ENCODE measurements around the gene MPRIP.

Gene MPRIP

DNA sequence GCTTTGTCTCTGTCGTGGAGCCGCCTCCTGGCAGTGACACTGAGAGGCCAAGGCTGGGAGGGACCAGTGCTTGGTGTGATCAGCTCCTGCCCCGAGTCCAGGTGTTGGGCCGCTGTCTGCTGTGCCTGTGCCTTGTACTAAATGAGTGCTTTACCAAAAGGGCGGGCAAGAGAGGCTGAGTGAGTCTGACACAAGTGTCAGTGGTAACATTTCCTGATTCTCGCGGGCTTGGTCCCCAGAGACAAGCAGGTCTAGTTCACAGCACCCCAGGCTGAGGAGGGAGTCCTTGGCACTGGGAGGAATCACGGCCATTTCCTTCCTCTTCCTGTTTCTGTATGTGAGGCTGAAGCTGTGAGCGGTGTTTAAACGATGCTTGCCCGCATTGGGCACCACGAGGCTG is 133.7 kb downstream of the MPRIP start:
- TF ChIP-seq KLF7 (tag by site-specific recombination; IDR thresholded peaks at IDR 0.05; ENCODE audit: borderline replicate concordance) (no peak), HOXA7 (CRISPR knock-in tag; IDR thresholded peaks at IDR 0.05; ENCODE audit: borderline replicate concordance) (no peak), ZNF404 (tag by site-specific recombination; IDR thresholded peaks at IDR 0.05) (no peak), ZNF146 (tag by site-specific recombination; IDR thresholded peaks at IDR 0.05) (no peak), ZNF157 (tag by site-specific recombination; IDR thresholded peaks at IDR 0.05) (no peak), ZNF394 (tag by site-specific recombination; IDR thresholded peaks at IDR 0.05; ENCODE audit: borderline replicate concordance) (no peak), ZNF529 (tag by site-specific recombination; IDR thresholded peaks at IDR 0.05; ENCODE audit: insufficient replicate concordance) (no peak), ZNF335 (tag by site-specific recombination; conservative IDR thresholded peaks at IDR 0.05) (no peak), ZNF76 (tag by site-specific recombination; IDR thresholded peaks at IDR 0.05; ENCODE audit: borderline replicate concordance, low read depth) (no peak)
- TF ChIP-seq, protein P1, sequence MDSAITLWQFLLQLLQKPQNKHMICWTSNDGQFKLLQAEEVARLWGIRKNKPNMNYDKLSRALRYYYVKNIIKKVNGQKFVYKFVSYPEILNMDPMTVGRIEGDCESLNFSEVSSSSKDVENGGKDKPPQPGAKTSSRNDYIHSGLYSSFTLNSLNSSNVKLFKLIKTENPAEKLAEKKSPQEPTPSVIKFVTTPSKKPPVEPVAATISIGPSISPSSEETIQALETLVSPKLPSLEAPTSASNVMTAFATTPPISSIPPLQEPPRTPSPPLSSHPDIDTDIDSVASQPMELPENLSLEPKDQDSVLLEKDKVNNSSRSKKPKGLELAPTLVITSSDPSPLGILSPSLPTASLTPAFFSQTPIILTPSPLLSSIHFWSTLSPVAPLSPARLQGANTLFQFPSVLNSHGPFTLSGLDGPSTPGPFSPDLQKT (IDR thresholded peaks at IDR 0.05; ENCODE audit: borderline replicate concordance, low read depth, low read length) = no peak
- TF ChIP-seq, protein P2, sequence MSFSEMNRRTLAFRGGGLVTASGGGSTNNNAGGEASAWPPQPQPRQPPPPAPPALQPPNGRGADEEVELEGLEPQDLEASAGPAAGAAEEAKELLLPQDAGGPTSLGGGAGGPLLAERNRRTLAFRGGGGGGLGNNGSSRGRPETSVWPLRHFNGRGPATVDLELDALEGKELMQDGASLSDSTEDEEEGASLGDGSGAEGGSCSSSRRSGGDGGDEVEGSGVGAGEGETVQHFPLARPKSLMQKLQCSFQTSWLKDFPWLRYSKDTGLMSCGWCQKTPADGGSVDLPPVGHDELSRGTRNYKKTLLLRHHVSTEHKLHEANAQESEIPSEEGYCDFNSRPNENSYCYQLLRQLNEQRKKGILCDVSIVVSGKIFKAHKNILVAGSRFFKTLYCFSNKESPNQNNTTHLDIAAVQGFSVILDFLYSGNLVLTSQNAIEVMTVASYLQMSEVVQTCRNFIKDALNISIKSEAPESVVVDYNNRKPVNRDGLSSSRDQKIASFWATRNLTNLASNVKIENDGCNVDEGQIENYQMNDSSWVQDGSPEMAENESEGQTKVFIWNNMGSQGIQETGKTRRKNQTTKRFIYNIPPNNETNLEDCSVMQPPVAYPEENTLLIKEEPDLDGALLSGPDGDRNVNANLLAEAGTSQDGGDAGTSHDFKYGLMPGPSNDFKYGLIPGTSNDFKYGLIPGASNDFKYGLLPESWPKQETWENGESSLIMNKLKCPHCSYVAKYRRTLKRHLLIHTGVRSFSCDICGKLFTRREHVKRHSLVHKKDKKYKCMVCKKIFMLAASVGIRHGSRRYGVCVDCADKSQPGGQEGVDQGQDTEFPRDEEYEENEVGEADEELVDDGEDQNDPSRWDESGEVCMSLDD (tag by site-specific recombination; IDR thresholded peaks at IDR 0.05) = no peak
- Histone ChIP-seq H3K27ac (ENCODE audit: extremely low read depth, low read depth, low read length) (no peak overlapping the region), H3K36me3 (ENCODE audit: control insufficient read depth in 2 of 2, insufficient read depth in 1 of 2, low read length in 2 of 2) (peaks cover 17 to 98% of the 10 kb centered on the region in 2 experiments), H3K4me3 (ENCODE audit: low read depth, low read length) (no peak overlapping the region), H3K4me1 (ENCODE audit: control insufficient read depth, insufficient read depth, low read length) (no peaks in the 10 kb centered on the region), H3K9me3 (ENCODE audit: control insufficient read depth, insufficient read depth, low read depth, low read length) (no peaks in the 10 kb centered on the region)
- CTCF ChIA-PET = no interaction called here
- POLR2A ChIA-PET = no interaction called here

DNA sequence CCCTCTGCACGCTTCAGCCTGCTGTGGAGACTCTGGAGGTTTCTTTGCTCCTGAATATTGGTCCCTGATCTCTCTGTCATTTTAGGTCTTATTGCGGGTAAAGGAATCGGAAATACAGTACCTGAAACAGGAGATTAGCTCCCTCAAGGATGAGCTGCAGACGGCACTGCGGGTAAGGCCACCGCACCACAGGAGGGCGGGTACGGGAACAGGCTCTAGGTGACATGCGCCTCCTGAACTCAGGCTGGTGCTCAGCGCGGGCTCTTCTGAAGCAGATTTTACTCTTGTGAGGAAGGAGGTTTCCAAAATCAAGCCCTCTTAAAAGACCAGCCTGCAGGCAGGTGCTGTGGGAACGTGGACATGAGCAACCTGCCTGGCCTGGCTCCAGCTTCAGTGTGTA is 134.1 kb downstream of the MPRIP start:
- H3K9me3 ChIP-seq (ENCODE audit: control insufficient read depth, insufficient read depth, low read depth, low read length) = no peaks in the 10 kb centered on the region
- no peak for TF ChIP-seq ZNF837 (tag by site-specific recombination; IDR thresholded peaks at IDR 0.05)
- TF ChIP-seq ZNF585B (tag by site-specific recombination; IDR thresholded peaks at IDR 0.05) = no peak
- no peak for TF ChIP-seq MZF1 (tag by site-specific recombination; IDR thresholded peaks at IDR 0.05; ENCODE audit: borderline replicate concordance)
- TF ChIP-seq, protein P2 (tag by site-specific recombination; IDR thresholded peaks at IDR 0.05) = no peak
- TF ChIP-seq, protein P3, sequence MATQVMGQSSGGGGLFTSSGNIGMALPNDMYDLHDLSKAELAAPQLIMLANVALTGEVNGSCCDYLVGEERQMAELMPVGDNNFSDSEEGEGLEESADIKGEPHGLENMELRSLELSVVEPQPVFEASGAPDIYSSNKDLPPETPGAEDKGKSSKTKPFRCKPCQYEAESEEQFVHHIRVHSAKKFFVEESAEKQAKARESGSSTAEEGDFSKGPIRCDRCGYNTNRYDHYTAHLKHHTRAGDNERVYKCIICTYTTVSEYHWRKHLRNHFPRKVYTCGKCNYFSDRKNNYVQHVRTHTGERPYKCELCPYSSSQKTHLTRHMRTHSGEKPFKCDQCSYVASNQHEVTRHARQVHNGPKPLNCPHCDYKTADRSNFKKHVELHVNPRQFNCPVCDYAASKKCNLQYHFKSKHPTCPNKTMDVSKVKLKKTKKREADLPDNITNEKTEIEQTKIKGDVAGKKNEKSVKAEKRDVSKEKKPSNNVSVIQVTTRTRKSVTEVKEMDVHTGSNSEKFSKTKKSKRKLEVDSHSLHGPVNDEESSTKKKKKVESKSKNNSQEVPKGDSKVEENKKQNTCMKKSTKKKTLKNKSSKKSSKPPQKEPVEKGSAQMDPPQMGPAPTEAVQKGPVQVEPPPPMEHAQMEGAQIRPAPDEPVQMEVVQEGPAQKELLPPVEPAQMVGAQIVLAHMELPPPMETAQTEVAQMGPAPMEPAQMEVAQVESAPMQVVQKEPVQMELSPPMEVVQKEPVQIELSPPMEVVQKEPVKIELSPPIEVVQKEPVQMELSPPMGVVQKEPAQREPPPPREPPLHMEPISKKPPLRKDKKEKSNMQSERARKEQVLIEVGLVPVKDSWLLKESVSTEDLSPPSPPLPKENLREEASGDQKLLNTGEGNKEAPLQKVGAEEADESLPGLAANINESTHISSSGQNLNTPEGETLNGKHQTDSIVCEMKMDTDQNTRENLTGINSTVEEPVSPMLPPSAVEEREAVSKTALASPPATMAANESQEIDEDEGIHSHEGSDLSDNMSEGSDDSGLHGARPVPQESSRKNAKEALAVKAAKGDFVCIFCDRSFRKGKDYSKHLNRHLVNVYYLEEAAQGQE (tag by site-specific recombination; IDR thresholded peaks at IDR 0.05) = no peak
- TF ChIP-seq ZNF610 (tag by site-specific recombination; IDR thresholded peaks at IDR 0.05; ENCODE audit: borderline replicate concordance) = no peak
- TF ChIP-seq, protein P4, sequence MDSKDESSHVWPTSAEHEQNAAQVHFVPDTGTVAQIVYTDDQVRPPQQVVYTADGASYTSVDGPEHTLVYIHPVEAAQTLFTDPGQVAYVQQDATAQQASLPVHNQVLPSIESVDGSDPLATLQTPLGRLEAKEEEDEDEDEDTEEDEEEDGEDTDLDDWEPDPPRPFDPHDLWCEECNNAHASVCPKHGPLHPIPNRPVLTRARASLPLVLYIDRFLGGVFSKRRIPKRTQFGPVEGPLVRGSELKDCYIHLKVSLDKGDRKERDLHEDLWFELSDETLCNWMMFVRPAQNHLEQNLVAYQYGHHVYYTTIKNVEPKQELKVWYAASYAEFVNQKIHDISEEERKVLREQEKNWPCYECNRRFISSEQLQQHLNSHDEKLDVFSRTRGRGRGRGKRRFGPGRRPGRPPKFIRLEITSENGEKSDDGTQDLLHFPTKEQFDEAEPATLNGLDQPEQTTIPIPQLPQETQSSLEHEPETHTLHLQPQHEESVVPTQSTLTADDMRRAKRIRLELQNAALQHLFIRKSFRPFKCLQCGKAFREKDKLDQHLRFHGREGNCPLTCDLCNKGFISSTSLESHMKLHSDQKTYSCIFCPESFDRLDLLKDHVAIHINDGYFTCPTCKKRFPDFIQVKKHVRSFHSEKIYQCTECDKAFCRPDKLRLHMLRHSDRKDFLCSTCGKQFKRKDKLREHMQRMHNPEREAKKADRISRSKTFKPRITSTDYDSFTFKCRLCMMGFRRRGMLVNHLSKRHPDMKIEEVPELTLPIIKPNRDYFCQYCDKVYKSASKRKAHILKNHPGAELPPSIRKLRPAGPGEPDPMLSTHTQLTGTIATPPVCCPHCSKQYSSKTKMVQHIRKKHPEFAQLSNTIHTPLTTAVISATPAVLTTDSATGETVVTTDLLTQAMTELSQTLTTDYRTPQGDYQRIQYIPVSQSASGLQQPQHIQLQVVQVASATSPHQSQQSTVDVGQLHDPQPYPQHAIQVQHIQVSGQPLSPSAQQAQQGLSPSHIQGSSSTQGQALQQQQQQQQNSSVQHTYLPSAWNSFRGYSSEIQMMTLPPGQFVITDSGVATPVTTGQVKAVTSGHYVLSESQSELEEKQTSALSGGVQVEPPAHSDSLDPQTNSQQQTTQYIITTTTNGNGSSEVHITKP (tag by site-specific recombination; IDR thresholded peaks at IDR 0.05) = no peak
- no peak for TF ChIP-seq KLF8 (tag by site-specific recombination; IDR thresholded peaks at IDR 0.05)
- no peak for TF ChIP-seq ZNF132 (tag by site-specific recombination; IDR thresholded peaks at IDR 0.05; ENCODE audit: borderline replicate concordance)
- no peaks in the 10 kb centered on the region for H3K4me1 ChIP-seq (ENCODE audit: control insufficient read depth, insufficient read depth, low read length)
- CTCF ChIA-PET = no interaction called here
- POLR2A ChIA-PET = no interaction called here
- peaks cover 17 to 98% of the 10 kb centered on the region in 2 experiments for H3K36me3 ChIP-seq (ENCODE audit: control insufficient read depth in 2 of 2, insufficient read depth in 1 of 2, low read length in 2 of 2)
- H3K4me3 ChIP-seq (ENCODE audit: low read depth, low read length) = no peak overlapping the region
- H3K27ac ChIP-seq (ENCODE audit: extremely low read depth, low read depth, low read length) = no peak overlapping the region
